Measurements from ENCODE around the gene DNAH17. TPM values are rescaled to one million over a fixed set of nuclear protein-coding genes. Genes with fewer than 3 reads are reported as not detected.
A peak's percentile ranks its signal among the peaks of the same experiment; 100 is the strongest.

DNAH17 gene
- total and polyA plus RNA-seq, 2 of the 13 experiments (the other 11 are each of a cell fraction or from before 2014, with no cell fraction given) = 0.86 to 1.6 TPM

DNA sequence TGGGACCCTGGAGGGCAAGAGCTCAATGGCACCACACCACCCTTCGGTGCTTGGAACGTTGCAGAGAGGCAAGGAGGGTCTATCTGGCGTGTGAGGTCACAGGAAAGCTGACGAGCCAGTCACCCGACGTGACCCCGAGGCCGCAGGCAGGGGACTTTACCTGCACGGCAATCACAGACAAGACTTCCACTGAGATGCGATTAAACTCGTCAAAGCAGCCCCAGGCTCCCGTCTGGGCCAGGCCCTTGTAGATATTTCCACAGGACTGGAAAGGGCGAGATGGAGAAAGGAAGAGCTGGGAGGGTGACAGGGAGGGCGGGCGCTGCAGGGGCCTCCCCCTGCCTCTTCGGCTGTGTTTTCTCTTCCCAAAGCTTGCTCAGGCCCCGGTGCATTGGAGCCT, 78.3 kb downstream of the DNAH17 start:
- peak overlapping the region in 1 of 3 experiments; percentile 32; a peak in 1 of 6 replicates for H3K4me3 ChIP-seq (replicated peaks in 1 of 3; ENCODE audit: insufficient read depth in 1 of 3, low read depth in 2 of 3, low read length in 3 of 3)
- H2AFZ ChIP-seq (ENCODE audit: low read length) = no peak overlapping the region
- 35% methylated on average over 17 of the region's 17 CpGs for WGBS (ENCODE audit: low lambda C conversion rate)
- DNase-seq (ENCODE audit: low spot score) = no peak
- BruUV-seq (replicated peaks) = no TSS peak
- H3K9me3 ChIP-seq (ENCODE audit: low read length) = no peaks in the 10 kb centered on the region
- intact Hi-C loops (cut with micrococcal nuclease; ENCODE audit: unreplicated experiment) = loop anchor here (10.0 kb wide), 1 partner anchor 296 kb away; no protein-coding TSS in a partner anchor
- ChIA-PET POLR2A (interaction anchor here (2.6 kb wide), 1 partner anchor 106 kb away, joined by 7 read pairs; no protein-coding TSS in a partner anchor), CTCF (ENCODE audit: low intra/inter-chr PET ratio, low total read pairs) (interaction anchor here (3.2 to 3.3 kb wide), 2 partner anchors 210 to 246 kb away, joined by 15 to 43 read pairs; no protein-coding TSS in a partner anchor)
- no peak overlapping the region for H3K27ac ChIP-seq (ENCODE audit: extremely low read length, insufficient read depth, low read length)
- ATAC-seq = peak; percentile 19
- peaks cover 0 to 21% of the 10 kb centered on the region in 2 experiments for H3K27me3 ChIP-seq (ENCODE audit: control insufficient read depth in 1 of 2, insufficient read depth in 2 of 2, low read length in 2 of 2)
- TF ChIP-seq, protein P1, sequence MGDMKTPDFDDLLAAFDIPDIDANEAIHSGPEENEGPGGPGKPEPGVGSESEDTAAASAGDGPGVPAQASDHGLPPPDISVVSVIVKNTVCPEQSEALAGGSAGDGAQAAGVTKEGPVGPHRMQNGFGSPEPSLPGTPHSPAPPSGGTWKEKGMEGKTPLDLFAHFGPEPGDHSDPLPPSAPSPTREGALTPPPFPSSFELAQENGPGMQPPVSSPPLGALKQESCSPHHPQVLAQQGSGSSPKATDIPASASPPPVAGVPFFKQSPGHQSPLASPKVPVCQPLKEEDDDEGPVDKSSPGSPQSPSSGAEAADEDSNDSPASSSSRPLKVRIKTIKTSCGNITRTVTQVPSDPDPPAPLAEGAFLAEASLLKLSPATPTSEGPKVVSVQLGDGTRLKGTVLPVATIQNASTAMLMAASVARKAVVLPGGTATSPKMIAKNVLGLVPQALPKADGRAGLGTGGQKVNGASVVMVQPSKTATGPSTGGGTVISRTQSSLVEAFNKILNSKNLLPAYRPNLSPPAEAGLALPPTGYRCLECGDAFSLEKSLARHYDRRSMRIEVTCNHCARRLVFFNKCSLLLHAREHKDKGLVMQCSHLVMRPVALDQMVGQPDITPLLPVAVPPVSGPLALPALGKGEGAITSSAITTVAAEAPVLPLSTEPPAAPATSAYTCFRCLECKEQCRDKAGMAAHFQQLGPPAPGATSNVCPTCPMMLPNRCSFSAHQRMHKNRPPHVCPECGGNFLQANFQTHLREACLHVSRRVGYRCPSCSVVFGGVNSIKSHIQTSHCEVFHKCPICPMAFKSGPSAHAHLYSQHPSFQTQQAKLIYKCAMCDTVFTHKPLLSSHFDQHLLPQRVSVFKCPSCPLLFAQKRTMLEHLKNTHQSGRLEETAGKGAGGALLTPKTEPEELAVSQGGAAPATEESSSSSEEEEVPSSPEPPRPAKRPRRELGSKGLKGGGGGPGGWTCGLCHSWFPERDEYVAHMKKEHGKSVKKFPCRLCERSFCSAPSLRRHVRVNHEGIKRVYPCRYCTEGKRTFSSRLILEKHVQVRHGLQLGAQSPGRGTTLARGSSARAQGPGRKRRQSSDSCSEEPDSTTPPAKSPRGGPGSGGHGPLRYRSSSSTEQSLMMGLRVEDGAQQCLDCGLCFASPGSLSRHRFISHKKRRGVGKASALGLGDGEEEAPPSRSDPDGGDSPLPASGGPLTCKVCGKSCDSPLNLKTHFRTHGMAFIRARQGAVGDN (CRISPR knock-in tag; IDR thresholded peaks at IDR 0.05) = peak; percentile 58
- TF ChIP-seq ZFX (CRISPR knock-in tag; IDR thresholded peaks at IDR 0.05; ENCODE audit: low read depth) (0 out of 2 replicates have a peak, but pooled peaks have one; percentile 17), FOSL1 (CRISPR knock-in tag; IDR thresholded peaks at IDR 0.05; ENCODE audit: borderline replicate concordance) (no peak), RXRA (CRISPR knock-in tag; IDR thresholded peaks at IDR 0.05) (0 out of 2 replicates have a peak, but pooled peaks have one; percentile 46), FOXO1 (CRISPR knock-in tag; IDR thresholded peaks at IDR 0.05) (0 out of 2 replicates have a peak, but pooled peaks have one; percentile 10), STAG1 (CRISPR knock-in tag; IDR thresholded peaks at IDR 0.05) (0 out of 2 replicates have a peak, but pooled peaks have one; percentile 11), ZNF777 (CRISPR knock-in tag; IDR thresholded peaks at IDR 0.05) (peak; percentile 51; the same call in 1 of the 2 replicates), RXRB (CRISPR knock-in tag; IDR thresholded peaks at IDR 0.05; ENCODE audit: borderline replicate concordance) (peak; percentile 80)
- TF ChIP-seq, protein P2, sequence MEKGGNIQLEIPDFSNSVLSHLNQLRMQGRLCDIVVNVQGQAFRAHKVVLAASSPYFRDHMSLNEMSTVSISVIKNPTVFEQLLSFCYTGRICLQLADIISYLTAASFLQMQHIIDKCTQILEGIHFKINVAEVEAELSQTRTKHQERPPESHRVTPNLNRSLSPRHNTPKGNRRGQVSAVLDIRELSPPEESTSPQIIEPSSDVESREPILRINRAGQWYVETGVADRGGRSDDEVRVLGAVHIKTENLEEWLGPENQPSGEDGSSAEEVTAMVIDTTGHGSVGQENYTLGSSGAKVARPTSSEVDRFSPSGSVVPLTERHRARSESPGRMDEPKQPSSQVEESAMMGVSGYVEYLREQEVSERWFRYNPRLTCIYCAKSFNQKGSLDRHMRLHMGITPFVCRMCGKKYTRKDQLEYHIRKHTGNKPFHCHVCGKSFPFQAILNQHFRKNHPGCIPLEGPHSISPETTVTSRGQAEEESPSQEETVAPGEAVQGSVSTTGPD (CRISPR knock-in tag; IDR thresholded peaks at IDR 0.05) = no peak
- TF ChIP-seq, protein P3, sequence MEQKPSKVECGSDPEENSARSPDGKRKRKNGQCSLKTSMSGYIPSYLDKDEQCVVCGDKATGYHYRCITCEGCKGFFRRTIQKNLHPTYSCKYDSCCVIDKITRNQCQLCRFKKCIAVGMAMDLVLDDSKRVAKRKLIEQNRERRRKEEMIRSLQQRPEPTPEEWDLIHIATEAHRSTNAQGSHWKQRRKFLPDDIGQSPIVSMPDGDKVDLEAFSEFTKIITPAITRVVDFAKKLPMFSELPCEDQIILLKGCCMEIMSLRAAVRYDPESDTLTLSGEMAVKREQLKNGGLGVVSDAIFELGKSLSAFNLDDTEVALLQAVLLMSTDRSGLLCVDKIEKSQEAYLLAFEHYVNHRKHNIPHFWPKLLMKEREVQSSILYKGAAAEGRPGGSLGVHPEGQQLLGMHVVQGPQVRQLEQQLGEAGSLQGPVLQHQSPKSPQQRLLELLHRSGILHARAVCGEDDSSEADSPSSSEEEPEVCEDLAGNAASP (CRISPR knock-in tag; IDR thresholded peaks at IDR 0.05; ENCODE audit: borderline replicate concordance) = peak; percentile 95
- FAIRE-seq = no peak
- in situ Hi-C loops (cut with HindIII; ENCODE audit: extremely low pct_ligation_motif_present, low pct_unique_long_range_greater_than_20kb) = loop anchor here (5.0 to 10.0 kb wide), 2 partner anchors 106 to 208 kb away; no protein-coding TSS in a partner anchor
- no peak overlapping the region for H3K9ac ChIP-seq (ENCODE audit: insufficient read depth, low read depth, low read length)
- H4K20me1 ChIP-seq (ENCODE audit: insufficient read depth, low read length) = no peaks in the 10 kb centered on the region
- peak overlapping the region; percentile 60 for H3K4me2 ChIP-seq (ENCODE audit: low read depth, low read length)
- H3K79me2 ChIP-seq (ENCODE audit: insufficient read depth, low read length) = no peaks in the 10 kb centered on the region
- H3K36me3 ChIP-seq (replicated peaks in 1 of 2; ENCODE audit: control insufficient read depth in 1 of 2, insufficient read depth in 2 of 2, low read length in 2 of 2) = no peaks in the 10 kb centered on the region
- peaks cover 25% of the 10 kb centered on the region for H3K4me1 ChIP-seq (ENCODE audit: insufficient read depth, low read length)

All from HepG2 (cell line).